GM21529 (cell line): ENCODE measurements around the gene FAM151B.
"Not testable (repeated sequence)": the region's sequence is repeated elsewhere in the genome, so short reads cannot be mapped to it uniquely, and the experiment has no call there.

ENCODE experiments used
- ATAC-seq: cut with Tn5 transposase; IDR thresholded peaks from one replicate; pipeline ENCODE4 v1.9.1; 2021; ENCODE audit not compliant: unreplicated experiment

FAM151B gene

GRCh38 chr5:80487829-80488721 is at the start of gene FAM151B:
TSS of gene FAM151B (plus strand) at chr5:80488100. CDS start at chr5:80488124, 24 bp downstream.
- peak; percentile 87 for ATAC-seq

GRCh38 chr5:80438739-80439138 is 49.2 kb upstream of the FAM151B start:
- ATAC-seq = no peak

DNA sequence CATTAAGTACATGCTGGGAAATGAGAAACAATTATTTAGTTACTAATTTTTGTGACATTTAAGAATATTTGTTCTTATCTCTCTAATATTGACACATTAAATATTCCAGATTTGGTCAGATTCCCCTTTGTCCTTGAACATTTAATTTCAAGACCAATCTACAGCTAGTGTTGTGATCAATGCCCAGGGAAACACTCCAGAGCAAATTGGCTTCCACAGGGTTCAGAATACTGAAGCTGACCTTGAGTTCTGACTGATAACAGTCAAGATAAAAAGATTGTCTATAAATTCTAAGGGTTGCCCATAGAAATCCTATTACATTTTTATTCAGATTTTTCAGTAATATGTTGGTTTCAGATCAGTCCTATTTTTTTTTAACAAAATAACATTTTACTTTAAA is 48.7 kb upstream of the FAM151B start:
- no peak for ATAC-seq

DNA sequence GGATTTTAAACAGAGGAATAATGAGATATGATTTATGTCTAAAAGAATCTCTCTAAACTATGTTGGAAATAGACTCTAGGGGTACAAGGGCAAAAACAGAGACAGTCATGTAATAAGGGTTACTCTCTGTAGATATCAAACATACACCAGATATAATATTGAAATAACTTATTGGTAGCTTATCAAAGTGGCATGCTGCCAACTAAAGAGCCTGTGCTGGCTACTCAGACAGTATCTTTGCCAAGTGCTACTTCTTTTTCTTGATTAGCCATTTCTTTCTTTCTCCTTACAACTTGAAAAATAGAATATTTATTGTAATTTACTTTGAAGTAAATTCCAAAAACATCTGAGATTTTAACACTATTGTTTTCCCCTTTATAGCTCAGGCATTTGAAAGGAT is 45.2 kb upstream of the FAM151B start:
- no peak for ATAC-seq

GRCh38 chr5:80453366-80453765 is 34.5 kb upstream of the FAM151B start:
- no peak for ATAC-seq

DNA sequence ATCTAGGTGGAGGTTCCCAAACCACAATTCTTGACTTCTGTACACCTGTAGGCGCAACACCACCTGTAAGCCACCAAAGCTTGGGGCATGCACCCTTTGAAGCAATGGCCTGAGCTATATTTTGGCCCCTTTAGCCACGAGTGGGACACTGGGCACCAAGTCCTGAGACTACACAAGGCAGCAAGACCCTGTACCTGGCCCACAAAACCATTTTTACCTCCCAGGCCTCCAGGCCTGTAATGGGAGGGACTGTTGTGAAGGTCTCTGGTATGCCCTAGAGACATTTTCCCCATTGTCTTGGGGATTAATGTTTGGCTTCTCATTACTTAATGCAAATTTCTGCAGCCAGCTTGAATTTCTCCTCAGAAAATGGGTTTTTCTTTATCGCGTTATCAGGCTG is 24.6 kb upstream of the FAM151B start:
- no peak for ATAC-seq

DNA sequence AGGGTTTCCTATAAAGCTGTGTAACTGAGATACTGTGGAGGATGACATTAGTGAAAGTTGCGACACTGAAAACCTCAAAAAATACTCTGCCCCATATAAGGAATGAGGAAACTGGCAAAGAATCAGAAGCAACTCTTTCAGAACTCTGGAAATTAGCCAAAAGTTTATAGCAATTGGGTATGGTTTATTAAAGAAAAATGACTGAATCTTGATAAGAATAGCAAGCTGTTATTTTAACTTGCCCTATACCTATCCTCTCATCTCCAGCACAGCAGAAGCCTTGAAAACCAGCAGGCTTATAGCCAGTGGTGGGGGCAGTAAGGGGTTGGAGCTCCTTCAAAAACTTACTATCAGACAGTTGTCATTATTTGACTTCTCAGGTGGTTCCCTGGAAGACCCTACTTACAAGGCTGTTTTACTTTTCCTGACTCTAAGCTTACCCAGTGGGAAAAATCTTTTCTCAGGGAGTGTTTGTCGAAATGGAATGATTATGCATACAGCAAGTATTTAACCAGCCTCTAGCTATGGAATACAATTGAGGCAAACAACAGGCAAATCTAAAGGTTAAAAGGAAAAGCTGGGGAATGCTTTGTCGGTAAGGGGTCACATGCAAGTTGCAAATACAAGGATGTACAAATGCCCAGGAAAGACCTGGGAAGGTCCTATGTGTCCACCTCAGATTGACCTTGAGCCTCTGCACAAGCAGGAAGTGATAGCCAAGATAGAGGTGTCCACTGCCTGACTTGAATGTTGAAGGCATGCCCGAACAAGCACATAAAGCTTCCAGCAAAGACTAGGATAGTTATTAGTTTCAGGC is 21.0 kb upstream of the FAM151B start:
- ATAC-seq = no peak

GRCh38 chr5:80468131-80468530 is 19.8 kb upstream of the FAM151B start:
- ATAC-seq = no peak

DNA sequence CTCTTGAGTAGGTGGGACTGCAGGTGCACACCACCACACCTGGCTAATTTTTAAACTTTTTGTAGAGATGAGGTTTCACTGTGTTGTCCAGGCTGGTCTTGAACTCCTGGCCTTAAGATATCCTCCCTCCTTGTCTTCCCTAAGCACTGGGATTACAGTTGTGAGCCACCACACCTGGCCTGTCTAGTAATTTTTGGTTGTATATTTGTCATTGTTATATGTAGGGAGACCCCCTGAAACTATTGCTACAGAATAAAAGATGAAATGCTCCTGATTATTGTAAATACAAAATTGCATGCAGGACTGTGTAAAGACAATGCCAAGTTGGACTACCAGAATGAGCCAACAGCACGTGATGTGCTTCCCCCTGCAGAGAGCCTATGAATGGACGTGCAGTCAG is 17.3 kb upstream of the FAM151B start:
- ATAC-seq = not testable (repeated sequence)

DNA sequence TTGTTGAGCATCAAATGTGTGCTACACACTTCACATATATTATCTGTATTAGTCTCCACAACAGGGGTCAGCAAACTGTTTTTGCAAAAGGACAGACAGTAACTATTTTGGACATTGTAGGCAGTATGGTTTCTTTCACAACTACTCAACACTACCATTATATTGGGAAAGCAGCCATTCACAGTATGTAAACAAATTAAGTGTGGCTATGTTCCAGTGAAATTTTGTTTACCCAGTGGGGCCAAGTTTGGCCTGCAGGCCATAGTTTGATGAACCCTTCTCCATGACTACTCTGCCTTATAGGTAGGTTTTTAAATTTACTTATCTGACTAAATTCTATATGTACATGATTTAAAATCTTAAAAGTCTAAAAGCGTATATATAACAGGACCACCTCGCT is 13.0 kb upstream of the FAM151B start:
- ATAC-seq = no peak

DNA sequence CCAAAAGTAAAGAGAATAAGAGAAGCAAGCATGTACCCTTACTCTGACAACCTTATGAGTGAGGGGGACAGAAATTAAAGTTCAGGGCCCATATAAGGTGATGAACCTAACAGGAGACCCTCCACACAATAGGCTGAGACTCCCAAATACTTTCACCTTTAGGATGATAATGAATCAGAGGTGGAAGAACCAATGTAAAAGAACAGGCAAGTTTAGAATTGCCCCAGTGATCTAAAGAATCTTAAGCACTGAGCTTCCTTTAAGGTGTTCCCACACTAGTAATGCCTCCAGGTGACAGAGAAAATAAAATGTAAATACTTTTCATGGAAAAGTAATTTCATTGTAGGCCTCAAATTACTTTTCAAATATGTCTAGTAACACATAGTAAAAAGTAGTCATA is 8.2 kb upstream of the FAM151B start:
- ATAC-seq = no peak

DNA sequence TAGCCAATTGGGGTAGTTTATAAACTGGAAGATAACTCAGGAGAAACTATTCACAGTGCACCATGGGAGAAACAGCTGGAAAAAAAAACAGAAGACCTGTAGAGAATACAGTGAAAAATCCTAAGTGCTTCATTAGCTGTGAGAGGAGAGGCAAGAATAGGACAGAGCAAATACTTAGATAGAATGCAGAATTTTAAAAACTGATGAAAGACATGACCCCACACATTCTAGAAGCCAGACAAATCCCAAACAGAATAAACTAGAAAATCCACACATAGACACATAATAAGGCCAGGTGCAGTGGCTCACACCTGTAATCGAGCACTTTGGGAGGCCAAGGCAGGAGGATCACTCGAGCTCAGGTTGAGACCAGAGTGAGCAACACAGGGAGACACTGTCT is 7.5 kb upstream of the FAM151B start:
- ATAC-seq = no peak

DNA sequence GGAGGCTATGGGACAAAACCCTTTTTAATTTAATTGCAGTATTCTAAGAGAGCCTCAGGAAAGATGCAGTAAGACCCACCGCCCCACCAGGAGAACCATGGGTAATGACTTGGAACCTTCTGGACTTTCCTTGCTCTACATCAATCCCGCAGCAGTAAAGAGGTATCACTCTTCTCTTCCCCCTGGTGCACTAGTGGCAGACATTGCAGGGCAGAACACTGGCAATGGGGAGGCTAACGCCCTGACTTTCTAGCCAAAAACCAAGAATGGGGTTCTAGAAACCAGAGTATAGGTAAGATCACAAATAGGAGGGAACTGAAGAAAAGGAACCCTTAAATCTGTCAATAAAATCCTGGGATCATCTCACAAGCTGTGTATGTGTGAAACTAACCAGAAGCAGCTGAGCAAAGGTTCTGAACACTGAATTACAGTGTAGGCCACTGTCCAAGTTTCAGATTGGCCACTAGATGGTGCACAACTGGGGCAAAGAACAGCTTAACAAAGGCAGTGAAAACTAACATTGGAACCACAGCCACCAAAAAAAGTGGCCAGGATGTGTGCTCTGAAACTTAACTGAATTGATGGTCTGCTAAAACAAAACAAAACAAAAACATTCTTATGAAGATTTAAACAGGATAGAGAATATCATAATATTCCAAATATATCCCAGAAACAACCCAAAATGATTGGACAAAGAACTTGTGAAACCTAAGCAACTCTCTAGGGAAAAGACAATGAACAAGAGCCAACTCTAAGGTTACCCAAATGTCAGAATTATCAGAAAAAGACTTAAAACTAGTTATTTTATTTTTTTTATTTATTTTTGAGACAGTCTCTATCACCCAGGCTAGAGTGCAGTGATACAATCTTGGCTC is 6.6 kb upstream of the FAM151B start:
- ATAC-seq = peak; percentile 68

- ATAC-seq = no peak
These were observed 5.3 kb upstream of the FAM151B start for GRCh38 chr5:80482578-80482977.

DNA sequence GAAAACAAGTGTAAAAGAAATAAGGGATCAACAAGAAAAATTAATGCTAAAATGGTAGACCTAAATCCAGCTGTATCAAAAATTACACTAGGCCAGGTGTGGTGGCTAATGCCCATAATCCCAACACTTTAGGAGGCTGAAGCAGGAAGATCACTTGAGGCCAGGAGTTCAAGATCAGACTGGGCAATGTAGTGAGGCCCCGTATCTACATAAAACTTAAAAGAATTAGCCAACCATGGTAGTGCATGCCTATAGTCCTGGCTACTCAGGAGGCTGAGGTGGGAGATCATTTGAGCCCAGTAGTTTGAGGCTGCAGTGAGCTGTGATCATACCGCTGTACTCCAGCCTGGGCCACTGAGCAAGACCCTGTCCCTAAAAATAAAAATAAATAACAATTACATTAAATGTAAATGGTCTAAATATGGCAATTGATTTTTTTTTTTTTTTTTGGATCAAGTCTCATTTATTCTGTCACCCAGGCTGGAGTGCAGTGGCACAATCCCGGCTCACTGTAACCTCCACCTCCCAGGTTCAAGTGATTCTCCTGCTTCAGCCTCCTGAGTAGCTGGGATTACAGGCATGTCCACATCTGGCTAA is 4.2 kb upstream of the FAM151B start:
- ATAC-seq = no peak

DNA sequence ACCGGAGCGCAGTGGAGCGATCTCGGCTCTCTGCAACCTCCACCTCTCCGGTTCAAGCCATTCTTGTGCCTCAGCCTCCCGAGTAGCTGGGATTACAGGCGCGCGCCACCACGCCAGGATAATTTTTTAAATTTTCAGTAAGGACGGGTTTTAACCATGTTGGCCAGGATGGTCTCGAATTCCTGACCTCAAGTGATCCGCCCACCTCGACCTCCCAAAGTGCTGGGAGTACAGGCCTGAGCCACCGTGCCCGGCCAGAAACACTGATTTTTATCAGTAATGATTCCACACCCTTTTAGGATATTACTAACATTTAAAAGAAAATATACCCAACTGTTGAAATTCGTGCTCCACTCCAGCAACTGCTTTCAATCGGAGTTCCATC is 464 bp upstream of the FAM151B start:
- no peak for ATAC-seq

GRCh38 chr5:80491296-80491695 is 3.4 kb downstream of the FAM151B start:
- no peak for ATAC-seq

GRCh38 chr5:80492741-80493140 is 4.8 kb downstream of the FAM151B start:
- no peak for ATAC-seq

- ATAC-seq = not testable (repeated sequence)
These were observed 5.5 kb downstream of the FAM151B start for GRCh38 chr5:80493443-80493842.

GRCh38 chr5:80495891-80496290 is 8.0 kb downstream of the FAM151B start:
- ATAC-seq = no peak

- no peak for ATAC-seq
These were observed 14.9 kb downstream of the FAM151B start for GRCh38 chr5:80502800-80503199.
